NCI-H1105 (cell line): ENCODE data around the gene CYB561D1.

ENCODE experiments used
- DNase-seq: peaks from one replicate; lab custom pipeline; 2025; lab: John Stamatoyannopoulos, UW

Gene CYB561D1

GRCh38 chr1:109481646-109482045, 12.2 kb upstream of the CYB561D1 start:
- no peak for DNase-seq

DNA sequence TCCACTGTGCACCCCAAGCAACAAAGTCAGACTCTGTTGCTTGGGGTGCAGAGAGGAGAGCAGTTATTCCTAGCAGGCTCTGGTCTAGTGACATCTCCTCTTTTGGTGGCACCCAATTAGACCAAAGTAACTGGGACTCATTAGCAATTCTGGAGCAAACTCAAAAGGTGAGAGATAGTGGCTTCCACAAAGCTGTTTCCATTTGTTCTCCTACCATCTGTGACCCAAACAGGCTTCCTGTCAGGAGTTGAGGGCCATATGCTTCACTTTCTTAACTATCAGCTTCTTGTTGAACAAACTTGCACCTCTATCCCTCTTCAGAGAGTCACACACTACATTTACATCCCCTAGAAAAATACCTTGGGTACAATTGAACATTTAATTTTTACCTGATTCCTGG, 11.7 kb upstream of the CYB561D1 start:
- DNase-seq = no peak

DNA sequence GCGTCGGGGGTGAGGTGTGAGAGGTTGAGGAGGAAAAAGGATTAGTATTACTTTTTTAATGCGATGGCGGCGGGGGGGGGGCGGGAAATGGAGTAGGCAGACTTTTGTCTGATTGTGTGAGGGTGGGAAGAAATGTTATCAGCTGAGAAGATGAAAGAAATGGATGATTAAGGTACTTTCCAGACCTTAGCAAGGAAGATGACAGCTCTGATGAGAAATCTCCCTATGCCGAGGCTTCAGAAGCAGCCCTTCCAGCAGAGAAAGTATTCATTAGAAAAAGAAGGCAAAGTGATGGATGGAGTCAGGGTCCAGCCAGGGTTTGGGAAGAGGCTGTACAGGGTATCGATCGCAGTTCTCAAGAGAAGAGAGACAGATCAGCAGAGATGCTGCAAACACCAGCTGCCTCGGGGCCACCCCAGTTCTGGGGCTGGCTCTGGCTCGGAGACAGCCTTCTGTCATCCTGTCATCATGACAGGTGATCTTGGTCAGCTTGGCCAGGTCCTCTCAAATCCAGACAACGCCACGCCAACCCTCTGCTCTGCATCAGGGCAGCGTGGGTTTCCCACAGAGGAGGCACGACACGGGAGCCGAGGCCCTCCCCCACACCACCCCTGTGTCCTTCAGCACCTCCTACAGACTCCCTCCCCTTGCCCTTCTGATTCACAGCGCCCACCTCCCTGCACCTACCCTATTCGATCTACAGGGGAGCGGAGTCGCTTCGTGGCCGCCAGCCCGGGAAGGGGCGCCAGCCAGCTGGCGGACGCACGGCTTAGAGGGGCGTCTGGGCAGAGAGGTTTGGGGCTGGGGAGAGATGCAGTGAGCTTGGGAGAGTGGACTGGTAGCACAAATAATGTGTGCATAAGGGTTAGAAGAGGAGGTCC, 10.9 kb upstream of the CYB561D1 start:
- peak; percentile 70 for DNase-seq

- DNase-seq = peak; percentile 90
These were observed 10.0 kb upstream of the CYB561D1 start, which contains the start of gene ATXN7L2 for GRCh38 chr1:109483672-109484518. Gene ATXN7L2 (plus strand): TSS chr1:109483905. CDS start chr1:109483954, 49 bp downstream.

GRCh38 chr1:109484519-109484975, 9.3 kb upstream of the CYB561D1 start:
- no peak for DNase-seq

- DNase-seq = no peak
These were observed 8.9 kb upstream of the CYB561D1 start for GRCh38 chr1:109485001-109485400.

DNA sequence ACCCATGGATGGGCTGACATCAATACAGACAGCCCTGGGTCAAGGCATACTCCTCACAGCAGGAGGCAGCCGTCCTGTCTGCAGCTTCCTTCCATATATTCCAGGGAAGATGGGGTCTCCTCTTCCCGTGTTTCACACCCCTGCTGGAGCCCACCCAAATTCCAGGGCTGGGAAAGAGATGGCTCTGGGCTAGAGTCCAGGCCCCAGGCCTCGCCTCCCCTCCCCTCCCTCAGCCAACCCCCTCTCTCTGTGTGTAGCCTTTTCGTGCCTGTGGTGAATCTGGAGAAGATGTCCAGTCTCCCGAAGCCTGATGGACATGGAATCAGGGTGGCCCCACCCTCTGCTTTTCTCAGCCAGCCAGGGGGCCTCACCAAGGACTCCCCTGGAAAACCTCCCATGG, 6.6 kb upstream of the CYB561D1 start:
- no peak for DNase-seq

- no peak for DNase-seq
These were observed 5.7 kb upstream of the CYB561D1 start for GRCh38 chr1:109488201-109488600.

DNA sequence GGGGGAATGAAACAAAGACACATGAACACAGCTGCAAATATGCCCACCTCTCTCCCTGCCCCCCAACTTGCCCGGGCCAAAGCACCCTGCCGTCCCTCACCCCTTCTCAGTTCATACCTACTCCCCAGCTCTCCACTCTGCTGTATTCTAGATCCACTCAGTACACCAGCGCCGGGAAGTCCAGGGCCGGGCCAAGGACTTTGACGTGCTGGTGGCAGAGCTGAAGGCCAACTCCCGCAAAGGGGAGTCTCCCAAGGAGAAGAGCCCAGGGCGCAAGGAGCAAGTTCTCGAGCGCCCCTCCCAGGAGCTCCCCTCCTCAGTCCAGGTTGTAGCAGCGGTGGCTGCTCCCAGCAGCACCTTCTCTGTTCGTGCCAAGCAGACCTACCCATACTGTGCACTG, 5.2 kb upstream of the CYB561D1 start:
- no peak for DNase-seq

- peak; percentile 35 for DNase-seq
These were observed 3.6 kb upstream of the CYB561D1 start for GRCh38 chr1:109490029-109490933.

DNA sequence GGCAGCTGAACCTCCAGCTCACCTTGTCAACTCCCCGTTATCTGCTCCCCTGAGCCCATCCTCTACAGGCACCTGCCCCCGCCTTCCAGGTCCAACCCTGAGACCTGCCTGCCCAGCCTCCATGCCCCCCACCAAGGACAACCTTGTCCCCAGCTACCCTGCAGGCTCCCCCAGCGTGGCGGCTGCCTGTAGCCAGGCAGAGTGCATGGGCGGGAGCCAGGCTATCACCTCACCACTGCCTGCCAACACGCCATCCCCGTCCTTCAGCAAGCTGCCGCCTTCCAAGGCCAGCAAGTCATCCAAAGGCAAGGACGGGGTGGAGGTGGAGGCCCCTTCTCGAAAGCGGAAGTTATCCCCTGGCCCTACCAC, 3.0 kb upstream of the CYB561D1 start:
- no peak for DNase-seq

GRCh38 chr1:109491372-109491771, 2.5 kb upstream of the CYB561D1 start:
- no peak for DNase-seq

DNA sequence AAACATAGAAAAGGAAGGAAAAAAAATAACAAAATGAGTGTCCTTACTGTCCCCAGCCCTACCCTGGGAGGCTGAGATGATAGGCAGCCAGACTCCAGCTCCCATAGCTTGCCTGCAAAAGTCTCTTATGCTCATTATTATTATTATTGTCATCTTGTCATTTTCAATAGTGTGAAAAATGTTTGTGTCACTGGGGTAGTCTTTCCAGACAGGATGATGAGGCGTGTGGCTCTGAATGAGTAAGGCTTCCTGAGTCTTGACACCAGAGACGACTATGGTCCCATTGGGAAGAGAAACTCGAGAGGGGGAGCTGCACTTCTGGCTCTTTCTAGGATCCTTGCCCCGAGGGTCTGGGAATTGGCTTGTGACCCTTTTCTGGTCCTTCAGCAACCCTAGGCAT, 1.1 kb upstream of the CYB561D1 start:
- DNase-seq = no peak

DNA sequence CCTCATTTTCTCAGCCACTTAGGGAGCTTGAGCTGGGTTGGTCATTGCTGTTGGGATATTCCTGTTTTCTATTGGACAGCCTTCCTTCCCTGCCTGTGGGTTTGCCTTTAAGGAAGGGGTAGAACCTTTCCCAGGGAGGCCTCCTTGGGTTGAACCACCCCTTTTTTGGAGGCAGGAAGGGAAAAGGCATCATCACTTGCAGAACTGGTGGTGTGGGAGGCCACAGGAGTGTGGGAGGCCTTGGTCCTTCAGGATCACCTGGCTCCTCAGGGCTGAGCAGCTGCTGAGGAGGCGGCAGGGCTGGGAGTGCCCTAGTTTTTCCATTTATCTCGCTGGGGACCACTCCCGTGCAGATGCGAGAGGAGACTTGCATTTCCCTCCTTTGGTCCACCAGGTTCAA, 667 bp upstream of the CYB561D1 start:
- no peak for DNase-seq

GRCh38 chr1:109495738-109496137, 1.8 kb downstream of the CYB561D1 start:
- no peak for DNase-seq

DNA sequence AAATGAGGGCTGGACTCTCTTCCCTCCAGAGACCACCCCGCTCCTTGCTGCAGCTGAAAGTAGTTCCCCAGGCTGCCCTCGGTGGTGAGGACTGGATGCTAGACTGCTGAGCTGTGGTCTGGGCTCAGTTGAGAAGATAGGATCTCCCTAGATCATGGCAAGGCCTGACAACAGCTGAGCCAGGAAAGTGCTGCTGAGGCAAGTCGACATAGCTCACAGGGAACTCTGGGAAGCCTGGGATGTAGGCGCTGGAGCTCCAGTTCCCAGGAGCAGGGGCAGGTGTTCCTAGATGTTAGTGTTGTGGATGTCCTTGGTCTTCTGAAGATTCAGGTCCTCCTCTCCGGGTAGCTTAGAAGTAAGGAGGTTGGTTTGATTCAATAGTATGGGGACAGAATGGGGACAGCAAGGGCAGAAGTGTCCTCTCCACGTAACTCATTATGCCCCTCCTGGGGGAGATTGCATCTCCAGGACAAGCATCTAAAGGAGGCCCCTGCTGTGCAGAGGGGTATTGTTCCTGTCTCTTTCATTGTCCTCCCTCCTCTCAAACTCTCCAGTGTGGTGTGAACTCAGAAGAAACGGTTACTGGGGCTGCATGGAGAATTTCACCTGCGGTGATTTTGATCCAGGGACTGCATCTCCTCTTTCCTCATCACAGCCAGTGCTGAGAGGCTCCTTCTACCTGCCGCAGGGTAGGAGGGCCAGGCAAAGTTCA, 3.7 kb downstream of the CYB561D1 start:
- DNase-seq = no peak

DNA sequence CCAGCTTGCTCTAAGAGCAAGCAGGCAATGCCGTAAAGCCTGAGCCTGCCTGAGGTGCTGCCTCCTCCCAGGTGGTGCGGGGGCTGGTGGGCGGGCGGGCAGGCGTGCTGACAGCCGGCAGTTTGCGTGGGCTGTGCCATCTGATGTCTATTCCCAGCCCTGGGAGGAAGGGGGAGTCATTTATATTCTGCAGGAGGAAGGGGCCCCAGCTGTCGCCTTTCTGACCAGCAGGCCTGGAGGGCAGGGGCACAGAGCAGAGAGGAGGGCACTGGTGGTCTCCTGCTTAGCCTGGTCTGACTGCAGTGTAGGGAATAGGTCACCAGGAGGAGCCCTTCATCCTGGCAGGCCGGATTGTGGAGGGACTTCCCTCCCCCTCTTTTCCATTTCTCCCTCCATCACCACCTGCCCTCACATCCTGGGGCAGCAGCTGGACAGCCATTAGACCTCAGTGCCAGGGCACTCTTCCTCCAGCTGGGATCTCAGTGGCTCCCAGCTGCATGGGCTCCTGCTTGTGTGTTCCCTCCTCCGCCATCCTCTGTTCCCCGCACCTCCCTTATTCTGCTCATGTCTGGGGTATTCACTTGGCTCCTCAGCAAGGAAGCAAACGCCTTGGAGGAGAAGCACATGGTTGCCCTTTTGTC, 4.4 kb downstream of the CYB561D1 start:
- DNase-seq = peak; percentile 30

DNA sequence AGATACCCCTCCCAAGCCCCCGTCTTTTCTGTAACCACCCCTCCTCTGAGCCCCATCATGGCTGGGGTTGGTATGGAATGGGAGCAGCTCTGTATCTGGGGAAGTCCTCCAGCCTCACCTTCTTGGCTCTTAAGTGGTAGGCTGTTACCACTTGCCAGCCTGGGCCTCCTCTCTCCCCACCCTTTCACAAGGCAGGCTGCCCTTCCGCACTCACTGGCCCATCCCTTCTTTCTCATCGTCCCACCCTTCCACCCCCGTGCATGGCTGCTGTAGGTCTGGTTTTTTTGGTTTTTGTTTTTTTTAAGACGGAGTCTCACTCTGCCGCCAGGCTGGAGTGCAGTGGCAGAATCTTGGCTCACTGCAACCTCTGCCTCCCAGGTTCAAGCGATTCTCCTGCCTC, 5.2 kb downstream of the CYB561D1 start:
- DNase-seq = no peak

- DNase-seq = peak; percentile 21
These were observed 6.0 kb downstream of the CYB561D1 start for GRCh38 chr1:109499661-109500536.

GRCh38 chr1:109500941-109501381, 7.1 kb downstream of the CYB561D1 start:
- no peak for DNase-seq
